ENCODE measurements around the gene MYO1B. TPM values are rescaled to one million over a fixed set of nuclear protein-coding genes. Genes with fewer than 3 reads are reported as not detected.

MYO1B gene
- total RNA-seq, 1 donor from 2014 or later, result 157 TPM

- no peaks in the 10 kb centered on the region for H3K27me3 Mint-ChIP-seq
- no peaks in the 10 kb centered on the region for H3K9me3 Mint-ChIP-seq (ENCODE audit: low read depth)
- no peak for TF ChIP-seq CTCF (IDR thresholded peaks at IDR 0.05; ENCODE audit: unreplicated experiment)
- H3K36me3 Mint-ChIP-seq (ENCODE audit: insufficient read depth), result peaks cover 28% of the 10 kb centered on the region
- DNase-seq (ENCODE audit: low spot score, unreplicated experiment), result no peak
- H3K4me3 Mint-ChIP-seq (ENCODE audit: low read depth), result peak overlapping the region; percentile 29
- H3K27ac Mint-ChIP-seq, result peak overlapping the region; percentile 43
- peaks cover 24% of the 10 kb centered on the region for H3K4me1 Mint-ChIP-seq (ENCODE audit: low read depth)
These were observed 58.2 kb downstream of the MYO1B start for GRCh38 chr2:191303140-191304005.

- peaks cover 25% of the 10 kb centered on the region for H3K36me3 Mint-ChIP-seq (ENCODE audit: insufficient read depth)
- H3K27ac Mint-ChIP-seq, result peak overlapping the region; percentile 54
- H3K4me3 Mint-ChIP-seq (ENCODE audit: low read depth), result no peak overlapping the region
- H3K9me3 Mint-ChIP-seq (ENCODE audit: low read depth), result no peaks in the 10 kb centered on the region
- H3K4me1 Mint-ChIP-seq (ENCODE audit: low read depth), result peaks cover 24% of the 10 kb centered on the region
- no peak for DNase-seq (ENCODE audit: low spot score, unreplicated experiment)
- TF ChIP-seq CTCF (IDR thresholded peaks at IDR 0.05; ENCODE audit: unreplicated experiment), result no peak
- no peaks in the 10 kb centered on the region for H3K27me3 Mint-ChIP-seq
These were observed 60.0 kb downstream of the MYO1B start for GRCh38 chr2:191304939-191305875.

GRCh38 chr2:191308026-191308425, 62.8 kb downstream of the MYO1B start:
- H3K4me3 Mint-ChIP-seq (ENCODE audit: low read depth), result no peak overlapping the region
- H3K36me3 Mint-ChIP-seq (ENCODE audit: insufficient read depth), result peaks cover 16% of the 10 kb centered on the region
- H3K4me1 Mint-ChIP-seq (ENCODE audit: low read depth), result peaks cover 14% of the 10 kb centered on the region
- H3K27me3 Mint-ChIP-seq, result no peaks in the 10 kb centered on the region
- DNase-seq (ENCODE audit: low spot score, unreplicated experiment), result no peak
- H3K27ac Mint-ChIP-seq, result no peak overlapping the region
- no peak for TF ChIP-seq CTCF (IDR thresholded peaks at IDR 0.05; ENCODE audit: unreplicated experiment)
- H3K9me3 Mint-ChIP-seq (ENCODE audit: low read depth), result no peaks in the 10 kb centered on the region

GRCh38 chr2:191311156-191311555, 66.0 kb downstream of the MYO1B start:
- Mint-ChIP-seq H3K4me3 (ENCODE audit: low read depth) (no peak overlapping the region), H3K27ac (no peak overlapping the region), H3K9me3 (ENCODE audit: low read depth) (no peaks in the 10 kb centered on the region), H3K27me3 (no peaks in the 10 kb centered on the region), H3K36me3 (ENCODE audit: insufficient read depth) (peaks cover 9% of the 10 kb centered on the region), H3K4me1 (ENCODE audit: low read depth) (peaks cover 4% of the 10 kb centered on the region)
- TF ChIP-seq CTCF (IDR thresholded peaks at IDR 0.05; ENCODE audit: unreplicated experiment), result no peak
- DNase-seq (ENCODE audit: low spot score, unreplicated experiment), result no peak

GRCh38 chr2:191311627-191312026, 66.4 kb downstream of the MYO1B start:
- Mint-ChIP-seq H3K36me3 (ENCODE audit: insufficient read depth) (peaks cover 7% of the 10 kb centered on the region), H3K27me3 (no peaks in the 10 kb centered on the region), H3K9me3 (ENCODE audit: low read depth) (no peaks in the 10 kb centered on the region), H3K4me3 (ENCODE audit: low read depth) (no peak overlapping the region), H3K27ac (peak overlapping the region; percentile 21), H3K4me1 (ENCODE audit: low read depth) (peaks cover 4% of the 10 kb centered on the region)
- TF ChIP-seq CTCF (IDR thresholded peaks at IDR 0.05; ENCODE audit: unreplicated experiment), result no peak
- DNase-seq (ENCODE audit: low spot score, unreplicated experiment), result no peak

Data from progenitor cell of endocrine pancreas (in vitro differentiated cells).